Endometrial microvascular endothelial cells (primary cell): ENCODE data around the gene BABAM2. TPM values are rescaled to one million over a fixed set of nuclear protein-coding genes. Genes with fewer than 3 reads are reported as not detected.
"Not testable (repeated sequence)": the region's sequence is repeated elsewhere in the genome, so short reads cannot be mapped to it uniquely, and the experiment has no call there.

Experiments used
- in situ Hi-C: cut with HindIII; loops from 2 replicates; pipeline ENCODE4 v1.10.0; 2017; ENCODE audit warnings: low sequenced_read_pairs, low pct_unique_long_range_greater_than_20kb; ENCODE audit errors: inconsistent ontology term
- total RNA-seq: library from RNA; depleted of rRNA; stranded (reverse); fragments of >200 nt; gene quantifications from one replicate; pipeline ENCODE4 v1.2.3, GENCODE V29; 2015; ENCODE audit errors: inconsistent ontology term

Gene BABAM2
- total RNA-seq, result 24.8 TPM

GRCh38 chr2:27890146-27890923 is at the start of gene BABAM2, which contains the start of gene RBKS:
Gene BABAM2 (plus strand): TSS chr2:27890729. CDS start chr2:27894557, 3,828 bp downstream.
Gene RBKS (minus strand): TSS chr2:27890387. CDS start chr2:27890345, 42 bp downstream.
- in situ Hi-C loops, result no loop called here

GRCh38 chr2:27842894-27843293 is 47.6 kb upstream of the BABAM2 start:
- in situ Hi-C loops, result no loop called here

GRCh38 chr2:27843992-27844391 is 46.5 kb upstream of the BABAM2 start:
- in situ Hi-C loops, result no loop called here

- in situ Hi-C loops, result no loop called here
Measured at GRCh38 chr2:27844821-27845255, 45.7 kb upstream of the BABAM2 start.

- in situ Hi-C loops, result no loop called here
Measured at GRCh38 chr2:27847333-27847732, 43.2 kb upstream of the BABAM2 start.

- in situ Hi-C loops, result no loop called here
Measured at GRCh38 chr2:27849558-27850205, 40.8 kb upstream of the BABAM2 start.

GRCh38 chr2:27852691-27853090 is 37.8 kb upstream of the BABAM2 start:
- in situ Hi-C loops, result no loop called here

- in situ Hi-C loops, result no loop called here
Measured at GRCh38 chr2:27854229-27854862, 36.2 kb upstream of the BABAM2 start.

GRCh38 chr2:27855476-27855875 is 35.1 kb upstream of the BABAM2 start:
- in situ Hi-C loops, result no loop called here

GRCh38 chr2:27856386-27856785 is 34.1 kb upstream of the BABAM2 start:
- in situ Hi-C loops, result no loop called here

- in situ Hi-C loops, result no loop called here
Measured at GRCh38 chr2:27856956-27857355, 33.6 kb upstream of the BABAM2 start.

- in situ Hi-C loops, result no loop called here
Measured at GRCh38 chr2:27857417-27858172, 32.9 kb upstream of the BABAM2 start.

- in situ Hi-C loops, result no loop called here
Measured at GRCh38 chr2:27860111-27860510, 30.4 kb upstream of the BABAM2 start.

GRCh38 chr2:27863146-27863545 is 27.4 kb upstream of the BABAM2 start:
- in situ Hi-C loops, result no loop called here

- in situ Hi-C loops, result not testable (repeated sequence)
Measured at GRCh38 chr2:27863955-27864354, 26.6 kb upstream of the BABAM2 start.

- in situ Hi-C loops, result no loop called here
Measured at GRCh38 chr2:27866237-27866636, 24.3 kb upstream of the BABAM2 start.

GRCh38 chr2:27869763-27870162 is 20.8 kb upstream of the BABAM2 start:
- in situ Hi-C loops, result no loop called here

GRCh38 chr2:27870724-27871123 is 19.8 kb upstream of the BABAM2 start:
- in situ Hi-C loops, result no loop called here

GRCh38 chr2:27871802-27872201 is 18.7 kb upstream of the BABAM2 start:
- in situ Hi-C loops, result no loop called here
